ENCODE data around the gene MBNL3.
"Not testable (repeated sequence)": the region's sequence is repeated elsewhere in the genome, so short reads cannot be mapped to it uniquely, and the experiment has no call there.

MBNL3 gene

GRCh38 chrX:132364313-132364712, 124.5 kb downstream of the MBNL3 start:
- no peak for TF ChIP-seq POLR2A (IDR thresholded peaks at IDR 0.05; ENCODE audit: low read depth, low read length)
- no peak for FAIRE-seq
- no peak for DNase-seq (ENCODE audit: insufficient read length, low spot score)

GRCh38 chrX:132353430-132353829, 135.4 kb downstream of the MBNL3 start:
- FAIRE-seq (no peak), DNase-seq (ENCODE audit: insufficient read length, low spot score) (no peak)
- no peak for TF ChIP-seq POLR2A (IDR thresholded peaks at IDR 0.05; ENCODE audit: low read depth, low read length)

- no peak for TF ChIP-seq POLR2A (IDR thresholded peaks at IDR 0.05; ENCODE audit: low read depth, low read length)
- no peak for DNase-seq (ENCODE audit: insufficient read length, low spot score)
- no peak for FAIRE-seq
Observed at GRCh38 chrX:132336172-132336571, 152.7 kb downstream of the MBNL3 start.

GRCh38 chrX:132333351-132333750, 155.5 kb downstream of the MBNL3 start:
- FAIRE-seq: no peak
- DNase-seq (ENCODE audit: insufficient read length, low spot score): no peak
- no peak for TF ChIP-seq POLR2A (IDR thresholded peaks at IDR 0.05; ENCODE audit: low read depth, low read length)

GRCh38 chrX:132331532-132331931, 157.3 kb downstream of the MBNL3 start:
- no peak for DNase-seq (ENCODE audit: insufficient read length, low spot score)
- no peak for TF ChIP-seq POLR2A (IDR thresholded peaks at IDR 0.05; ENCODE audit: low read depth, low read length)
- FAIRE-seq: no peak

- DNase-seq (ENCODE audit: insufficient read length, low spot score) (no peak), FAIRE-seq (no peak)
- TF ChIP-seq POLR2A (IDR thresholded peaks at IDR 0.05; ENCODE audit: low read depth, low read length): no peak
Observed at GRCh38 chrX:132331000-132331399, 157.8 kb downstream of the MBNL3 start.

- FAIRE-seq: no peak
- no peak for DNase-seq (ENCODE audit: insufficient read length, low spot score)
- no peak for TF ChIP-seq POLR2A (IDR thresholded peaks at IDR 0.05; ENCODE audit: low read depth, low read length)
Observed at GRCh38 chrX:132330156-132330729, 158.6 kb downstream of the MBNL3 start.

- not testable (repeated sequence) for FAIRE-seq; DNase-seq (ENCODE audit: insufficient read length, low spot score)
Observed at GRCh38 chrX:132326960-132327359, 161.9 kb downstream of the MBNL3 start.
